A673 (cell line): ENCODE results near the gene RGL3. TPM values are rescaled to one million over a fixed set of nuclear protein-coding genes. Genes with fewer than 3 reads are reported as not detected.
A peak's percentile ranks its signal among the peaks of the same experiment; 100 is the strongest.
"Not testable (repeated sequence)": the region's sequence is repeated elsewhere in the genome, so short reads cannot be mapped to it uniquely, and the experiment has no call there.

ENCODE experiments used
- BruUV-seq: library from RNA; stranded (reverse); fragments of 400-500 nt; replicated peaks from 2 replicates; lab custom pipeline; 2021; lab: Mats Ljungman, UMichigan
- CTCF ChIA-PET: fragments of 300-600 bp; sonication (Branson Sonifier 250); formaldehyde crosslinking; loops from one replicate; lab custom pipeline; 2022; ENCODE audit warnings: antibody characterized with exemption; lab: Charles Lee
- POLR2A ChIA-PET: fragments of 300-600 bp; sonication (Branson Sonifier 250); formaldehyde crosslinking; loops from one replicate; lab custom pipeline; 2022; ENCODE audit warnings: antibody characterized with exemption; ENCODE audit not compliant: low non-redundant PET; lab: Charles Lee
- DNase-seq: peaks from one replicate; pipeline ENCODE4 v3.0.0-alpha.2; 2015; ENCODE audit warnings: low spot score
- H3K27ac ChIP-seq: fragments of 200-600 bp; sonication (generic); 2 replicates; pipeline ENCODE4 v1.5.1; 2016; ENCODE audit warnings: mixed run types, low read depth, mild to moderate bottlenecking, mixed read lengths, antibody characterized with exemption, low read length; ENCODE audit not compliant: poor library complexity, severe bottlenecking
- H3K27me3 ChIP-seq: fragments of 200-600 bp; sonication (generic); replicated peaks from 2 replicates; pipeline ENCODE4 v1.6.1; 2017; ENCODE audit warnings: mixed run types, low read depth, mild to moderate bottlenecking, mixed read lengths, antibody characterized with exemption, low read length; ENCODE audit not compliant: insufficient read depth, poor library complexity
- H3K36me3 ChIP-seq: fragments of 200-600 bp; sonication (generic); 2 replicates; pipeline ENCODE4 v1.6.1; 2016; ENCODE audit warnings: mixed run types, mild to moderate bottlenecking, mixed read lengths, antibody characterized with exemption, low read length; ENCODE audit not compliant: insufficient read depth, poor library complexity, severe bottlenecking
- H3K4me1 ChIP-seq: fragments of 200-600 bp; sonication (generic); 2 replicates; pipeline ENCODE4 v1.6.1; 2017; ENCODE audit warnings: mixed run types, mild to moderate bottlenecking, mixed read lengths, antibody characterized with exemption, low read length; ENCODE audit not compliant: insufficient read depth, poor library complexity, severe bottlenecking
- H3K4me3 ChIP-seq: fragments of 200-600 bp; sonication (generic); 2 replicates; pipeline ENCODE4 v1.5.1; 2016; ENCODE audit warnings: low read depth, mixed run types, mild to moderate bottlenecking, mixed read lengths, low read length; ENCODE audit not compliant: poor library complexity, severe bottlenecking
- H3K9me3 ChIP-seq: fragments of 200-600 bp; sonication (generic); 2 replicates; pipeline ENCODE4 v1.6.1; 2016; ENCODE audit warnings: mixed run types, low read depth, mild to moderate bottlenecking, mixed read lengths, antibody characterized with exemption, low read length; ENCODE audit not compliant: poor library complexity, severe bottlenecking
- CTCF ChIP-seq: fragments of 300-800, 200-600 bp; sonication (generic); conservative IDR thresholded peaks from 2 replicates; pipeline ENCODE4 v1.5.1; 2017; ENCODE audit warnings: low read depth, mild to moderate bottlenecking, antibody characterized with exemption, low read length, moderate library complexity, mixed read lengths
- EZH2 ChIP-seq: fragments of 200-600 bp; sonication (generic); IDR thresholded peaks from 2 replicates; pipeline ENCODE4 v1.6.1; 2017; ENCODE audit warnings: borderline replicate concordance, low read depth, mild to moderate bottlenecking, mixed read lengths, antibody characterized with exemption, low read length; ENCODE audit not compliant: poor library complexity, severe bottlenecking
- intact Hi-C: fragments of 100-400 bp; cut with micrococcal nuclease; formaldehyde crosslinking; loops from one replicate; pipeline ENCODE4 v1.10.0; 2022; ENCODE audit not compliant: unreplicated experiment
- total RNA-seq: library from RNA; stranded (reverse); gene quantifications from 2 replicates; pipeline ENCODE4 v1.2.3, GENCODE V29; 2021

RGL3 gene
- total RNA-seq, 1 experiment from 2014 or later, result not detected

- no peaks in the 10 kb centered on the region for H3K4me1 ChIP-seq
- no peaks in the 10 kb centered on the region for H3K9me3 ChIP-seq
- POLR2A ChIA-PET, result no interaction called here
- H3K4me3 ChIP-seq, result peak within 1 kb of the TSS; percentile 63
- H3K27me3 ChIP-seq, result no peaks in the 10 kb centered on the region
- TF ChIP-seq EZH2 (no peak), CTCF (no peak)
- CTCF ChIA-PET, result no interaction called here
- peak within 1 kb of the TSS; percentile 47 for H3K27ac ChIP-seq
- BruUV-seq, result TSS peak; percentile 52
- intact Hi-C loops, result no loop called here
- peak; percentile 95 for DNase-seq
- no peaks in the 10 kb centered on the region for H3K36me3 ChIP-seq
These were observed 63.7 kb downstream of the RGL3 start, which contains the start of gene PLPPR2 for GRCh38 chr19:11355160-11356073. TSS of gene PLPPR2 (plus strand) at chr19:11355432. CDS start at chr19:11357674, 2,242 bp downstream.

- BruUV-seq, POLR2A ChIA-PET, CTCF ChIA-PET: not testable (repeated sequence)
These were observed 65.0 kb downstream of the RGL3 start for GRCh38 chr19:11354102-11354501.

GRCh38 chr19:11349171-11349570 is 69.9 kb downstream of the RGL3 start:
- no peak overlapping the region for H3K4me3 ChIP-seq
- peaks cover 11% of the 10 kb centered on the region for H3K4me1 ChIP-seq
- H3K9me3 ChIP-seq, result no peaks in the 10 kb centered on the region
- DNase-seq, result no peak
- CTCF ChIA-PET, result no interaction called here
- TF ChIP-seq CTCF, result no peak
- H3K27me3 ChIP-seq, result no peaks in the 10 kb centered on the region
- no peak overlapping the region for H3K27ac ChIP-seq
- POLR2A ChIA-PET, result no interaction called here
- intact Hi-C loops, result no loop called here
- no TSS peak for BruUV-seq
- H3K36me3 ChIP-seq, result no peaks in the 10 kb centered on the region

More at GRCh38 chr19:11354102-11354501, 65.0 kb downstream of the RGL3 start:
- H3K4me3 ChIP-seq, DNase-seq, H3K9me3 ChIP-seq, H3K36me3 ChIP-seq, H3K4me1 ChIP-seq, intact Hi-C loops, H3K27me3 ChIP-seq, H3K27ac ChIP-seq: not testable (repeated sequence)
